ENCODE data around the gene CHP1.

DNA sequence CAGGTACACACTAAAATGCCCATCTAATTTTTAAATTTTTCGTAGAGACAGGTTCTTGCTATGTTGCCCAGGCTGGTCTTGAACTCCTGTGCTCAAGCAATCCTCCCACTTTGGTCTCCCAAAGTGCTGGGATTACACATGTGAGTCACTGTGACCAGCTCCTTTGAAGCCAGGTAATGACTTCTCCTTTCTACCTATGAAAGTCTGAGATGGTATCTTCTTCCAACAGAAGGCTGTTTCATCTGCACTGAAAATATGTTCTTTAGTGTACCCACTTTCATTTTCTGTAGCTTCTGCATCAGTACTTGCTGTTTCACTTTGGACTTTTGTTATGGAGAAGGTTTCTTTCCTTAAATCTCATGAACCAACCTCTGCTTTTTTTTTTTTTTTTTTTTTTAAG lies 92.5 kb downstream of the CHP1 start:
- TF ChIP-seq CTCF (IDR thresholded peaks at IDR 0.05): no peak
- TF ChIP-seq POLR2A (IDR thresholded peaks at IDR 0.05): no peak

Measured in stomach (tissue), 4 donors.